BLaER1 treated with 17β-estradiol and CSF1 and Interleukin-3, amounts not matched to agents 10 nM and 100 nM (cell line): ENCODE measurements around the gene TKTL2.

Experiments
- H3K27ac ChIP-seq, 11 experiments: shearing (Covaris generic); formaldehyde crosslinking; 2 replicates each; pipeline ENCODE4 v1.8.1; 2022
- H3K27me3 ChIP-seq, 11 experiments: shearing (Covaris generic); formaldehyde crosslinking; 2 replicates each; pipeline ENCODE4 v1.8.1; 2022
- H3K36me3 ChIP-seq, 11 experiments: shearing (Covaris generic); formaldehyde crosslinking; 2 replicates each; pipeline ENCODE4 v1.8.1; 2022
- H3K4me1 ChIP-seq, 10 experiments: shearing (Covaris generic); formaldehyde crosslinking; 2 replicates each; pipeline ENCODE4 v1.8.1; 2022
- H3K4me2 ChIP-seq, 11 experiments: shearing (Covaris generic); formaldehyde crosslinking; 2 replicates each; pipeline ENCODE4 v1.8.1; 2022
- H3K4me3 ChIP-seq, 10 experiments: shearing (Covaris generic); formaldehyde crosslinking; 2 replicates each; pipeline ENCODE4 v1.8.1; 2022
- H3K9ac ChIP-seq, 11 experiments: shearing (Covaris generic); formaldehyde crosslinking; 2 replicates each; pipeline ENCODE4 v1.8.1; 2022
- H3K9me3 ChIP-seq, 11 experiments: shearing (Covaris generic); formaldehyde crosslinking; replicated peaks in 1 of 11; 2 replicates each; pipeline ENCODE4 v1.8.1; 2022
- H4K20me1 ChIP-seq, 11 experiments: shearing (Covaris generic); formaldehyde crosslinking; 2 replicates each; pipeline ENCODE4 v1.8.1; 2022
- Cebpa-rat ChIP-seq, 11 experiments: shearing (Covaris generic); IDR thresholded peaks; 2 replicates each; pipeline ENCODE4 v1.8.1; 2022

The TKTL2 gene

GRCh38 chr4:163492951-163493504, 19.5 kb upstream of the TKTL2 start:
- peak overlapping the region; percentile 48 to 92 (median 78) for H3K4me2 ChIP-seq
- H3K9me3 ChIP-seq, result peaks cover 0 to 6% (median 0%) of the 10 kb centered on the region in 11 experiments; a peak in 1 of 22 replicates
- H3K4me1 ChIP-seq, result peaks cover 14 to 34% (median 25%) of the 10 kb centered on the region in 10 experiments; a peak in 19 of 20 replicates
- peaks cover 0 to 17% (median 15%) of the 10 kb centered on the region in 11 experiments; a peak in 17 of 22 replicates for H3K36me3 ChIP-seq
- TF ChIP-seq Cebpa-rat (IDR thresholded peaks at IDR 0.05), result no peak
- H3K27me3 ChIP-seq, result no peaks in the 10 kb centered on the region
- peaks cover 0 to 26% (median 15%) of the 10 kb centered on the region in 11 experiments; a peak in 15 of 22 replicates for H4K20me1 ChIP-seq
- peak overlapping the region in 10 of 11 experiments; percentile 87 to 100 (median 98); a peak in 17 of 22 replicates for H3K9ac ChIP-seq
- peak overlapping the region in 7 of 10 experiments; percentile 79 to 98 (median 92); a peak in 10 of 20 replicates for H3K4me3 ChIP-seq
- H3K27ac ChIP-seq, result peak overlapping the region; percentile 86 to 100 (median 98); a peak in 20 of 22 replicates

DNA sequence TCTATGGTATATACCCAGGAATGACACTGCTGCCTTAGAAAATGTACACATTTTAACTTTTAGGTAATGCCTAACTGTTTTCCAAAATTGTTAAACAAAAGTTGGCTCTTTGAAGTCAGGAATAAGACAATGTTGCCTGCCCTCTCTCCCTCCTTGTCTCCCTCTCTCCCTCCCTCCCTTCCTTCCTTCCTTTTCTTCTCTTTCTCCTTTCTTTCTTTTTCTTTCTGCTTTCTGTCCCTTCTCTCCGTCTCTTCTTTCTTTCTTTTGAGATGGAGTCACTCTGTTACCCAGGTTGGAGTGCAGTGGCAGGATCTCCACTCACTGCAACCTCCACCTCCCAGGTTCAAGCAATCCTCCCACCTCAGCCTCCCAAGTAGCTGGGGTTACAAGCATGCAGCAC, 16.4 kb upstream of the TKTL2 start:
- Histone ChIP-seq H3K27ac (no peak overlapping the region), H3K36me3 (no peaks in the 10 kb centered on the region), H3K9me3 (no peaks in the 10 kb centered on the region), H3K27me3 (no peaks in the 10 kb centered on the region), H3K4me3 (no peak overlapping the region), H3K9ac (no peak overlapping the region), H3K4me2 (no peak overlapping the region), H4K20me1 (no peaks in the 10 kb centered on the region), H3K4me1 (peaks cover 0 to 21% (median 11%) of the 10 kb centered on the region in 10 experiments; a peak in 16 of 20 replicates)
- TF ChIP-seq Cebpa-rat (IDR thresholded peaks at IDR 0.05), result no peak

DNA sequence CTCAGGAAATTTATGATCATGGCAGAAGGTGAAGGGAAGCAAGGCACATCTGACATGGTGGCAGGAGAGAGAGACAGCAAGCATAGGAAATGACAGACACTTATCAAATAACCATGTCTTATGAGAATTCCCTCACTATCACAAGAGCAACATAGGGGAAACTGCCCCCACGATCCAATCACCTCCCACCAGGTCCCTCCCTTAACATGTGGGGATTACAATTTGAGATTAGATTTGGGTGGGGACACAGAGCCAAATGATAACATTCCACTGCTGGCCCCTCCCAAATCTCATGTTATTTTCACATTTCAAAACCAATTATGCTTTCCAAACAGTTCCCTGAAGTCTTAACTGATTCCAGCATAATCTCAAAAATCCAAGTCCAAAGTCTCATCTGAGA, 12.8 kb upstream of the TKTL2 start:
- Histone ChIP-seq H3K9ac (no peak overlapping the region), H4K20me1 (no peaks in the 10 kb centered on the region), H3K4me1 (peaks cover 0 to 46% (median 5%) of the 10 kb centered on the region in 10 experiments; a peak in 10 of 20 replicates), H3K27ac (no peak overlapping the region), H3K9me3 (no peaks in the 10 kb centered on the region), H3K27me3 (no peaks in the 10 kb centered on the region), H3K36me3 (no peaks in the 10 kb centered on the region), H3K4me3 (no peak overlapping the region), H3K4me2 (peak overlapping the region in 1 of 11 experiments; percentile 43; a peak in 1 of 22 replicates)
- TF ChIP-seq Cebpa-rat (IDR thresholded peaks at IDR 0.05), result no peak

DNA sequence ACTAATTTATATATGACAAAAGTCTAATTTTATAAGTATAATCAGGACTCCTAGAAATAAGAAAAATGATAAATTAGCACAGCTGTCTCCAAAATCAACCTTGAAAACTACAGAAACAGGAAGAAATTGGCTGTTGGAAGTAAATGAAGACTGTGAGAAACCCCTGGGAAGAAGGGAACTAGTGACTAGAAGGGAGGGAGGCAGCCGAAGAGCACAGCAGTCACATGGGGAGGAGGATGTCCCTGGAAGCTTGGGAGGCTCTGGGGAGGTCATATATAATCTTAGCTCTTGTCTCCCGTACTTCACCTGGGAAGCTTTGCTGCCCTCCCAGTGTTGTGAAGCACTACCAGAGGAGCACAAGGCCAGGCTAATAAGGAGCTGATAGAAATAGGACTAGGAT, 12.0 kb upstream of the TKTL2 start:
- H3K4me1 ChIP-seq, result peaks cover 0 to 47% (median 5%) of the 10 kb centered on the region in 10 experiments; a peak in 10 of 20 replicates
- no peaks in the 10 kb centered on the region for H3K9me3 ChIP-seq
- H3K27me3 ChIP-seq, result no peaks in the 10 kb centered on the region
- no peak for TF ChIP-seq Cebpa-rat (IDR thresholded peaks at IDR 0.05)
- H3K27ac ChIP-seq, result no peak overlapping the region; a peak in 1 of 22 replicates
- peak overlapping the region in 1 of 11 experiments; percentile 8; a peak in 1 of 22 replicates for H3K9ac ChIP-seq
- no peaks in the 10 kb centered on the region for H4K20me1 ChIP-seq
- H3K36me3 ChIP-seq, result no peaks in the 10 kb centered on the region
- peak overlapping the region in 2 of 11 experiments; percentile 42 to 43; a peak in 4 of 22 replicates for H3K4me2 ChIP-seq
- H3K4me3 ChIP-seq, result no peak overlapping the region

- Histone ChIP-seq H3K4me3 (no peak overlapping the region), H3K9me3 (no peaks in the 10 kb centered on the region), H3K36me3 (no peaks in the 10 kb centered on the region), H3K27me3 (no peaks in the 10 kb centered on the region), H4K20me1 (no peaks in the 10 kb centered on the region), H3K4me2 (peak overlapping the region in 2 of 11 experiments; percentile 42 to 43; a peak in 2 of 22 replicates), H3K9ac (no peak overlapping the region), H3K27ac (no peak overlapping the region), H3K4me1 (peaks cover 0 to 47% (median 5%) of the 10 kb centered on the region in 10 experiments; a peak in 10 of 20 replicates)
- TF ChIP-seq Cebpa-rat (IDR thresholded peaks at IDR 0.05), result no peak
Observed at GRCh38 chr4:163484906-163485305, 11.4 kb upstream of the TKTL2 start.

DNA sequence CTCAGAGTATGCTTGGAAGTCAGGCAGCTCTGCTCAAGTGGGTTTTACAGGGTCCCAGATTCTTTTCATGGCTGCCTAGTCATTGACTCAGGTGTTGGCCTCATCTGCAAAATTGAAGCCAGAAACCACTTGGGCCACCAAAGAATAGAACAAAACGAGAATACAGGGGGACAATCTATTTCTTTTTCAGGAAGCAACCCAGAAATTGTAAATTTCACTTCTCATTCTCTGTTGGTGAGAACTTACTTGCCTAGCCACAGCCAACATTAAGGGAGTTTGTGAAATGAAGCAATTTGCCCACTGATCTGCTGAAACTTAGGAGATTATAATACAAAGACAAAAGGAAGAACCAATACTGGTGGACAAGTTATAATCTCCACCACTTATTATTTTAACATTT, 8.6 kb upstream of the TKTL2 start:
- no peak for TF ChIP-seq Cebpa-rat (IDR thresholded peaks at IDR 0.05)
- peaks cover 0 to 47% (median 5%) of the 10 kb centered on the region in 10 experiments; a peak in 10 of 20 replicates for H3K4me1 ChIP-seq
- H3K27me3 ChIP-seq, result no peaks in the 10 kb centered on the region
- peak overlapping the region in 5 of 11 experiments; percentile 55 to 77 (median 73); a peak in 9 of 22 replicates for H3K27ac ChIP-seq
- no peaks in the 10 kb centered on the region for H3K36me3 ChIP-seq
- H3K9me3 ChIP-seq, result no peaks in the 10 kb centered on the region
- no peaks in the 10 kb centered on the region for H4K20me1 ChIP-seq
- peak overlapping the region in 4 of 11 experiments; percentile 33 to 72 (median 54); a peak in 7 of 22 replicates for H3K9ac ChIP-seq
- H3K4me3 ChIP-seq, result peak overlapping the region in 2 of 10 experiments; percentile 15 to 20; a peak in 2 of 20 replicates
- peak overlapping the region in 5 of 11 experiments; percentile 47 to 81 (median 56); a peak in 9 of 22 replicates for H3K4me2 ChIP-seq

- Histone ChIP-seq H4K20me1 (no peaks in the 10 kb centered on the region), H3K27me3 (no peaks in the 10 kb centered on the region), H3K36me3 (no peaks in the 10 kb centered on the region), H3K4me3 (no peak overlapping the region), H3K27ac (no peak overlapping the region), H3K9me3 (peaks cover 0 to 11% (median 4%) of the 10 kb centered on the region in 11 experiments; a peak in 7 of 22 replicates), H3K4me1 (peaks cover 0 to 10% (median 0%) of the 10 kb centered on the region in 10 experiments; a peak in 5 of 20 replicates), H3K9ac (no peak overlapping the region), H3K4me2 (no peak overlapping the region)
- TF ChIP-seq Cebpa-rat (IDR thresholded peaks at IDR 0.05), result no peak
Observed at GRCh38 chr4:163476761-163477438, 3.3 kb upstream of the TKTL2 start.

DNA sequence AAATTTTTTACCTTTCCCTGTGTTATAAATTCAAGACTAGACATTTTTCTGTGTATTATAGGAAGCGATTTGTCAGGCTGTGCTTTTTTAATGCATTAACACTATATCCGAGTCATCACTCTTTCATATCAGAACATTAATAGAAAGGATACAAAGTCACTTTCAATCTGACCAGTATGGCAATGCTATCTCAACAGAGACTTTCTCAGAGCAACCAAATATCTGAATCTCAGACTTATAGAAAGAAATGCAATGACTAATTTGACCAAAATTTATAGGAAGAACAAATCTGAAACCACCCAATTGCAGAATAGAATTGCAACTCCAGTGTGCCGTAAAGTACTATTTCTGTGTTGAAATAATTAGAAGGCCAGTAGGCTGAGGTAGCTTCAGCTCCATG, 473 bp upstream of the TKTL2 start:
- Histone ChIP-seq H3K27me3 (no peaks in the 10 kb centered on the region), H3K36me3 (no peaks in the 10 kb centered on the region), H4K20me1 (no peaks in the 10 kb centered on the region), H3K4me3 (no peak overlapping the region), H3K9me3 (peaks cover 0 to 11% (median 4%) of the 10 kb centered on the region in 11 experiments; a peak in 7 of 22 replicates), H3K4me1 (no peaks in the 10 kb centered on the region), H3K27ac (no peak overlapping the region), H3K9ac (no peak overlapping the region), H3K4me2 (no peak overlapping the region)
- no peak for TF ChIP-seq Cebpa-rat (IDR thresholded peaks at IDR 0.05)

GRCh38 chr4:163473130-163473529, 424 bp downstream of the TKTL2 start:
- H3K27me3 ChIP-seq, result no peaks in the 10 kb centered on the region
- no peaks in the 10 kb centered on the region for H3K36me3 ChIP-seq
- H3K9me3 ChIP-seq, result peaks cover 0 to 11% (median 4%) of the 10 kb centered on the region in 11 experiments; a peak in 7 of 22 replicates
- H3K4me3 ChIP-seq, result no peak overlapping the region
- no peak overlapping the region for H3K9ac ChIP-seq
- H3K4me1 ChIP-seq, result no peaks in the 10 kb centered on the region
- no peaks in the 10 kb centered on the region for H4K20me1 ChIP-seq
- no peak overlapping the region for H3K27ac ChIP-seq
- no peak overlapping the region for H3K4me2 ChIP-seq
- no peak for TF ChIP-seq Cebpa-rat (IDR thresholded peaks at IDR 0.05)
